Urinary bladder (tissue), 4 donors: ENCODE measurements around the gene RAI14. TPM values are rescaled to one million over a fixed set of nuclear protein-coding genes. Genes with fewer than 3 reads are reported as not detected.
"Not testable (repeated sequence)": the region's sequence is repeated elsewhere in the genome, so short reads cannot be mapped to it uniquely, and the experiment has no call there.

ENCODE experiments used
- DNase-seq: peaks from one replicate; pipeline ENCODE4 v3.0.0-alpha.2; 2015; ENCODE audit errors: extremely low spot score
- H3K27ac ChIP-seq: one replicate; pipeline ENCODE4 v1.5.1; 2013; ENCODE audit warnings: low read depth, mild to moderate bottlenecking, moderate library complexity
- H3K36me3 ChIP-seq: one replicate; pipeline ENCODE4 v1.6.1; 2013; ENCODE audit warnings: mild to moderate bottlenecking, moderate library complexity; ENCODE audit not compliant: insufficient read depth
- H3K4me1 ChIP-seq: one replicate; pipeline ENCODE4 v1.6.1; 2013; ENCODE audit warnings: mild to moderate bottlenecking, moderate library complexity; ENCODE audit not compliant: insufficient read depth
- H3K4me3 ChIP-seq: one replicate; pipeline ENCODE4 v1.5.1; 2013; ENCODE audit warnings: low read depth, low read length
- WGBS: extraction: QIAGEN DNeasy Blood & Tissue Kit; methylation state at CpG from one replicate; pipeline ENCODE4 v1.1.7; 2013; 5-methylcytosine and 5-hydroxymethylcytosine counted together
- polyA plus RNA-seq: library from polyadenylated mRNA; stranded (reverse); fragments of 200-250 nt; gene quantifications from one replicate; pipeline ENCODE4 v1.2.3, GENCODE V29; 2013
- total RNA-seq: library from RNA; depleted of rRNA; stranded (reverse); fragments of >200 nt; gene quantifications from one replicate; pipeline ENCODE4 v1.2.3, GENCODE V29; 2014
- donor health status: healthy with polysubstance abuse.
- donor health status: healthy.

The RAI14 gene
- total and polyA plus RNA-seq, 2 donors: 25.6 to 83.9 TPM

GRCh38 chr5:34707451-34708107, 51.5 kb downstream of the RAI14 start:
- Histone ChIP-seq H3K27ac (no peak overlapping the region), H3K4me1 (no peaks in the 10 kb centered on the region), H3K4me3 (no peak overlapping the region), H3K36me3 (no peaks in the 10 kb centered on the region)
- no peak for DNase-seq
- 69% methylated on average over 5 of the region's 5 CpGs for WGBS

DNA sequence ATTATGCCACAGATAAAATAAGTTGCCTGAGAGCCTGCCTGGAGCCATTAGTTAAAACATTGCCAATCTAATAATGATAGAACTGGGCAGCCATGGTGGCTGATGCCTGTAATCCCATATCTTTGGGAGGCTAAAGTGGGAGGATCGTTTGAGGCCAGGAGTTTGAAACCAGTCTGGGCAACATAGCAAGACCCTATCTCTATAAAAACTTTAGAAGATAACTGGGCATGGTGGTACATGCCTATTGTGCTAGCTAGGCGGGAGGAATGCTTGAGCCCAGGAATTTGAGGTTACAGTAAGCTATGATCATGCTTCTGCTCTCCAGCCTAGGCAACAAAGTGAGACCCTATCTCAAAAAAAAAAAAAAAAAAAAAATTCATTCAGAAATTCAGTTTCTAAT, 52.6 kb downstream of the RAI14 start:
- Histone ChIP-seq H3K4me1 (no peaks in the 10 kb centered on the region), H3K27ac (no peak overlapping the region), H3K36me3 (no peaks in the 10 kb centered on the region), H3K4me3 (no peak overlapping the region)
- no peak for DNase-seq
- WGBS: 89% methylated on average over 2 of the region's 2 CpGs

GRCh38 chr5:34709861-34710673, 53.9 kb downstream of the RAI14 start:
- H3K4me3 ChIP-seq: no peak overlapping the region
- no peaks in the 10 kb centered on the region for H3K4me1 ChIP-seq
- DNase-seq: no peak
- 39% methylated on average over 6 of the region's 6 CpGs for WGBS
- no peaks in the 10 kb centered on the region for H3K36me3 ChIP-seq
- no peak overlapping the region for H3K27ac ChIP-seq

GRCh38 chr5:34712565-34712964, 56.4 kb downstream of the RAI14 start:
- DNase-seq: no peak
- Histone ChIP-seq H3K27ac (no peak overlapping the region), H3K4me1 (no peaks in the 10 kb centered on the region), H3K4me3 (no peak overlapping the region), H3K36me3 (no peaks in the 10 kb centered on the region)
- 95% methylated on average over 4 of the region's 4 CpGs for WGBS

- no peak overlapping the region for H3K27ac ChIP-seq
- WGBS: 70% methylated on average over 1 of the region's 1 CpG
- no peak for DNase-seq
- no peak overlapping the region for H3K4me3 ChIP-seq
- no peaks in the 10 kb centered on the region for H3K36me3 ChIP-seq
- no peaks in the 10 kb centered on the region for H3K4me1 ChIP-seq
These were observed 59.6 kb downstream of the RAI14 start for GRCh38 chr5:34715711-34716110.

- H3K27ac ChIP-seq: no peak overlapping the region
- H3K36me3 ChIP-seq: no peaks in the 10 kb centered on the region
- no peak for DNase-seq
- WGBS: 54% methylated on average over 2 of the region's 2 CpGs
- no peaks in the 10 kb centered on the region for H3K4me1 ChIP-seq
- no peak overlapping the region for H3K4me3 ChIP-seq
These were observed 60.9 kb downstream of the RAI14 start for GRCh38 chr5:34716986-34717385.

GRCh38 chr5:34717426-34718327, 61.5 kb downstream of the RAI14 start:
- no peak for DNase-seq
- no peak overlapping the region for H3K4me3 ChIP-seq
- no peak overlapping the region for H3K27ac ChIP-seq

GRCh38 chr5:34718516-34718915, 62.4 kb downstream of the RAI14 start:
- Histone ChIP-seq H3K36me3 (no peaks in the 10 kb centered on the region), H3K27ac (no peak overlapping the region), H3K4me3 (no peak overlapping the region), H3K4me1 (no peaks in the 10 kb centered on the region)
- 91% methylated on average over 4 of the region's 4 CpGs for WGBS
- no peak for DNase-seq

More at GRCh38 chr5:34717426-34718327, 61.5 kb downstream of the RAI14 start:
- no peaks in the 10 kb centered on the region for H3K36me3 ChIP-seq
- 34% methylated on average over 9 of the region's 9 CpGs for WGBS
- H3K4me1 ChIP-seq: no peaks in the 10 kb centered on the region

- DNase-seq: no peak
- Histone ChIP-seq H3K36me3 (no peaks in the 10 kb centered on the region), H3K4me1 (no peaks in the 10 kb centered on the region), H3K4me3 (no peak overlapping the region), H3K27ac (no peak overlapping the region)
- WGBS: 82% methylated on average over 8 of the region's 8 CpGs
These were observed 62.9 kb downstream of the RAI14 start for GRCh38 chr5:34719029-34719428.

DNA sequence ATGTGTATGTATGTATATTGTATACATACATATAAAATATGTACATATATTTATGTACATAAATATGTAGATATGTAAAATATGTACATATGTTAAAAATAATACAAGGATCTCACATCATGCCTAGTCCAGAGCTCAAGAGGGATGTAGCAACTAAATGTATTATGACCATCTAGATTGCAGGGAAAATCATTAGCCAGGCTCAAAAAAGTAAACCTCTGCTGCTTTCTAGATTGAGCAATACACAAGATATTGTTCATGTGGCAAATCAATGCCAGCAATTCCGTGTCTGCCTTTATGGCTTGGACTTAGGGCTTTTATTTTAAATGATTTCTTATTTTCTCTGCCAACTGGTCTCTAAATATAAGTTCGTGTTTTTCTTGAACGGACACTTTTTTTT, 65.2 kb downstream of the RAI14 start:
- Histone ChIP-seq H3K27ac (no peak overlapping the region), H3K4me3 (no peak overlapping the region), H3K36me3 (no peaks in the 10 kb centered on the region), H3K4me1 (no peaks in the 10 kb centered on the region)
- DNase-seq: no peak
- 57% methylated on average over 3 of the region's 3 CpGs for WGBS

- WGBS: 76% methylated on average over 2 of the region's 2 CpGs
- DNase-seq: no peak
These were observed 66.1 kb downstream of the RAI14 start for GRCh38 chr5:34722183-34722582.

DNA sequence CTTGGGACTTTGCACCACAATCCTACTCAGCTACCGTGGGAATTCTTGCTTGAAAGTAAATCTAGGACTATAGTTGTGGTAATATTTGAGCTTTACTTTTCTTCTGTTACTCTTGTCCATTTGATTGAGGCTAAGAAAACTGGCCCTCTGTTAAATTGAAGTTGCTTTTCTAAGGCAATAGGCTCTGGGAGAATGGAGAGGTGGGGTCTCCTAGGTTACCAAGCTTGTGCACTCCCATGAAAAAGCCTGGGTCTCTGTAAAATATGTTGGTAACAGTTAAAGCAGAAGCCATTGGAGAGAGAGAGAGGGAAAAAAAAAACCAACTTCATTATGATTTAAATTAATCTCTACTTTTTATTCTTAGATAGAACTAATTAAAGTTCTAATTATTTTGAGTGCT, 68.6 kb downstream of the RAI14 start:
- Histone ChIP-seq H3K36me3 (no peaks in the 10 kb centered on the region), H3K4me3 (no peak overlapping the region), H3K27ac (no peak overlapping the region), H3K4me1 (no peaks in the 10 kb centered on the region)
- DNase-seq: no peak
- 95% methylated on average over 1 of the region's 1 CpG for WGBS

More at GRCh38 chr5:34722183-34722582, 66.1 kb downstream of the RAI14 start:
- no peaks in the 10 kb centered on the region for H3K36me3 ChIP-seq
- no peak overlapping the region for H3K4me3 ChIP-seq
- no peak overlapping the region for H3K27ac ChIP-seq
- H3K4me1 ChIP-seq: no peaks in the 10 kb centered on the region

DNA sequence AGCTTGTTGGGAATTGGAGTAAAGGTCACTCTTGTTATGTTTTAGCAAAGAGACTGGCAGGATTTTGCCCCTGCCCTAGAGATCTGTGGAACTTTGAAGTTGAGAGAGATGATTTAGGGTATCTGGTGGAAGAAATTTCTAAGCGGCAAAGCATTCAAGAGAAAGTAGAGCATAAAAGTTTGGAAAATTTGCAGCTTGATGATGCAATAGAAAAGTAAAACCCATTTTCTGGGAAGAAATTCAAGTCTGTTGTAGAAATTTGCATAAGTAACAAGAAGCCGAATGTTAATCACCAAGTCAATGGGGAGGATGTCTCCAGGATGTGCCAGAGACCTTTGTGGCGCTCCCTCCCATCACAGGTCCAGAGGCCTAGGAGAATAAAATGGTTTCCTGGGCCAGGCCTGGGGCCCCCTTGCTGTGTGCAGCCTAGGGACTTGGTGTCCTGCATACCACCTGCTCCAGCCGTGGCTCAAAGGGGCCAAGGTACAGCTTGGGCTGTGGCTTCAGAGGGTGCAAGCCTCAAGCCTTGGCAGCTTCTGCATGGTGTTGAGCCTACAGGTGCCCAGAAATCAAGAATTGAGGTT, 71.1 kb downstream of the RAI14 start:
- WGBS: 97% methylated on average over 4 of the region's 4 CpGs
- H3K27ac ChIP-seq, H3K4me3 ChIP-seq, DNase-seq, H3K36me3 ChIP-seq, H3K4me1 ChIP-seq: not testable (repeated sequence)
